Measurements from ENCODE around the gene SLC6A8. TPM values are rescaled to one million over a fixed set of nuclear protein-coding genes. Genes with fewer than 3 reads are reported as not detected.

SLC6A8 gene
- total RNA-seq, 2 donors from 2014 or later: 25.4 to 95.4 TPM

GRCh38 chrX:153667956-153668396, 19.8 kb upstream of the SLC6A8 start:
- no peaks in the 10 kb centered on the region for H3K36me3 ChIP-seq
- H3K9me3 ChIP-seq: no peaks in the 10 kb centered on the region
- intact Hi-C loops (cut with DNase I): loop anchor here (5.0 to 10.0 kb wide), 2 partner anchors 53 to 131 kb away; no protein-coding TSS in a partner anchor
- H3K4me3 ChIP-seq: no peak overlapping the region
- no peak overlapping the region for H3K27ac ChIP-seq
- H3K4me1 ChIP-seq (replicated peaks): no peaks in the 10 kb centered on the region
- peak; percentile 79 for DNase-seq (ENCODE audit: low spot score)
- WGBS: 17% methylated on average over 9 of the region's 14 CpGs
- TF ChIP-seq CTCF (IDR thresholded peaks at IDR 0.05): peak; percentile 40 to 84 (median 74)
- TF ChIP-seq POLR2A (IDR thresholded peaks at IDR 0.05): no peak
- peak; percentile 44 for TF ChIP-seq POLR2AphosphoS5 (IDR thresholded peaks at IDR 0.05)
- H3K27me3 ChIP-seq (replicated peaks; ENCODE audit: insufficient read depth): no peaks in the 10 kb centered on the region

GRCh38 chrX:153668423-153669173, 19.1 kb upstream of the SLC6A8 start:
- Histone ChIP-seq H3K4me3 (no peak overlapping the region), H3K4me1 (replicated peaks) (no peaks in the 10 kb centered on the region), H3K27ac (no peak overlapping the region), H3K9me3 (no peaks in the 10 kb centered on the region), H3K36me3 (no peaks in the 10 kb centered on the region), H3K27me3 (replicated peaks; ENCODE audit: insufficient read depth) (no peaks in the 10 kb centered on the region)
- TF ChIP-seq POLR2AphosphoS5 (IDR thresholded peaks at IDR 0.05): no peak
- no peak for TF ChIP-seq POLR2A (IDR thresholded peaks at IDR 0.05)
- no peak for TF ChIP-seq CTCF (IDR thresholded peaks at IDR 0.05)
- no peak for DNase-seq (ENCODE audit: low spot score)
- intact Hi-C loops (cut with DNase I): loop anchor here (5.0 to 10.0 kb wide), 2 partner anchors 54 to 131 kb away; no protein-coding TSS in a partner anchor
- 70% methylated on average over 2 of the region's 11 CpGs for WGBS

DNA sequence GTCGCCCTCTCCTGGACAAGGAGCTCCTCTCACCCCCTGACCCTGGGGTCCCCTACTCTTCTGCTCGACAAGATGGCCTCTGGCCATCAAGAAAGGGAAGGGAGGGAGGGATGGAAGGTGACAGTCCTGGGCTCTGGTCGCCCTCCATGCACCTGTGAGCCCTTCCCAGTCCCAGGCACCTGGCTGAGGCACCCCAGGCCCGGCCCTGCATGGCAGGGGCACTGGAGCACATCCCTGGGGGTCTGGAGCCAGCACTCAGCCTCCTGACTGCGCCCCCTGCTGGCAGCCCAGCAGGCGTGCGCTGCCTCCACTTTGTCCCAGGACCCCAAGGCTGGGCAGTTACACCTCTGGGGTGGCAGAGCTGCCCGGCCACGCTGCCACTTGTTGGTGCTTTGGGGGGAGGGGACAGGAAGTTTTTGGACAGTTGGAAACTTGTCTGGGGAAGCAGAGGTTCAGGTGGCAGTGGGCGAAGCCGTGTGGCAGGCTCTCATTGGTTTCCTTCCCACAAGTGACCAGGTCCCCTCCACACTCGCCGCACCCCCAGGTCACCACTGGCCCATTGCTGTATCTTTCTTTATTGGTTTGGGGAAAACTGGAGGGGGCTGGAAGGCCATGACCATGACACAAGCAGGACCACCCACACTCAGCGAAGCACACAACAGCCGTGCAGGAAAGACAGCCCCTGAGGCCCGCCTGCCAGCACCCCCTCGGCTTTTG, 18.4 kb upstream of the SLC6A8 start:
- no peaks in the 10 kb centered on the region for H3K9me3 ChIP-seq
- intact Hi-C loops (cut with DNase I): loop anchor here (5.0 to 10.0 kb wide), 2 partner anchors 55 to 132 kb away; no protein-coding TSS in a partner anchor
- no peaks in the 10 kb centered on the region for H3K4me1 ChIP-seq (replicated peaks)
- no peaks in the 10 kb centered on the region for H3K27me3 ChIP-seq (replicated peaks; ENCODE audit: insufficient read depth)
- H3K36me3 ChIP-seq: no peaks in the 10 kb centered on the region
- H3K27ac ChIP-seq: no peak overlapping the region
- no peak overlapping the region for H3K4me3 ChIP-seq
- no peak for DNase-seq (ENCODE audit: low spot score)
- TF ChIP-seq CTCF (IDR thresholded peaks at IDR 0.05) (peak; percentile 41 to 56 (median 52)), POLR2AphosphoS5 (IDR thresholded peaks at IDR 0.05) (no peak)
- 90% methylated on average over 3 of the region's 17 CpGs for WGBS

- Histone ChIP-seq H3K9me3 (no peaks in the 10 kb centered on the region), H3K27me3 (replicated peaks; ENCODE audit: insufficient read depth) (no peaks in the 10 kb centered on the region), H3K4me1 (replicated peaks) (no peaks in the 10 kb centered on the region), H3K4me3 (no peak overlapping the region), H3K36me3 (no peaks in the 10 kb centered on the region), H3K27ac (no peak overlapping the region)
- WGBS: 69% methylated on average over 8 of the region's 23 CpGs
- intact Hi-C loops (cut with DNase I): loop anchor here (5.0 to 10.0 kb wide), 2 partner anchors 55 to 133 kb away; no protein-coding TSS in a partner anchor
- DNase-seq (ENCODE audit: low spot score): no peak
- TF ChIP-seq POLR2A (IDR thresholded peaks at IDR 0.05) (no peak), CTCF (IDR thresholded peaks at IDR 0.05) (no peak), POLR2AphosphoS5 (IDR thresholded peaks at IDR 0.05) (no peak)
These were observed 17.6 kb upstream of the SLC6A8 start for GRCh38 chrX:153669901-153670731.

Measured in prostate gland (tissue), 2 donors.